Stimulated activated CD4-positive, alpha-beta T cell treated with anti-CD3 and anti-CD28 coated beads, Interleukin-2, amount 100 ng/mL, for 4 hours (primary cell): ENCODE data around the gene GRIFIN.

Source experiments
- DNase-seq: peaks from one replicate; pipeline ENCODE4 v3.0.0-alpha.2; 2020; ENCODE audit warnings: low read depth

The GRIFIN gene

GRCh38 chr7:2476298-2476697 lies at the start of gene GRIFIN:
GRIFIN (minus strand) TSS chr7:2476398; CDS start chr7:2476383, 15 bp downstream.
- no peak for DNase-seq

GRCh38 chr7:2524808-2525657 lies 48.8 kb upstream of the GRIFIN start:
- no peak for DNase-seq

DNA sequence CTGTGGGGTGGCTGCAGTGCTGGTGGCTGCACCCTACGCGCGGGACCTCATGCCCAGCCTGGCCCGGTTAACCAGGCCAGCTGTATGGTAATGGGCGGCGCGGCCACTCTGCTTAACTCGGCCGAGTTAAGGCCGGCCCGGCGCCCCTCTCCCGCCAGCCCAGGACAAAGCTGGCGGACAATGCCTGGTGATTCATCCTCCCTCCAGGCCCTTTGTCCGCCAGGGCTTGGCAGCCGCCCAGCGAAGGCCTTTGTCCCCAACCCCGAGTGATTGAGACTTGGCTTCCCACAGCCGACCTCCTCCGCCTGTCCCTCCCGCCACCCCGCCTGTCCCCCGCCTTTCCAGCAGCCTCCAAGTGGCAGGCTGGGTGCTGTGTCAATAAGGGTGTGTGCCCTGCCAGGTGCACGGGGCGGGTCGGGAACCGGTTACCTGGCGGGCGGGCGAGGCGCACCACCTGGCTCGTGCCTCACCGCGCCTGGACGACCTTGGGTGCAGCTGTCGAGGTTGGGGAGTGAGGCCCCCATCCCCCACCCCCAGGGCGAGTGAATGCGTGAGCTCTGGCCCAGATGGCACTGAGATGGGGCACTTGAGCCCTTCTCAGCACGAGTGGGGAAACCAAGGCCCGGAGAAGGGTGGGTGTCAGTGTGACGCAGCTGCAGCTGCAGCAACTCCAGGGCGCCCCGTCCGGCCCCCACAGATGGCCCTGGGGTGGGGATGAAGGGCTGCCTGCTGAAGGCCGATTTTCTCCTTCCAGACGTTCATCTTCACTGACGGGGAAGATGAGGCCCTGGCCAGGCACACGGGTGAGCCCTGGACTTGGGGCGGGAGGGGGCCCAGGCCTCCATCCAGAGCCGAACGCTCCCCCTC lies 48.0 kb upstream of the GRIFIN start:
- no peak for DNase-seq

DNA sequence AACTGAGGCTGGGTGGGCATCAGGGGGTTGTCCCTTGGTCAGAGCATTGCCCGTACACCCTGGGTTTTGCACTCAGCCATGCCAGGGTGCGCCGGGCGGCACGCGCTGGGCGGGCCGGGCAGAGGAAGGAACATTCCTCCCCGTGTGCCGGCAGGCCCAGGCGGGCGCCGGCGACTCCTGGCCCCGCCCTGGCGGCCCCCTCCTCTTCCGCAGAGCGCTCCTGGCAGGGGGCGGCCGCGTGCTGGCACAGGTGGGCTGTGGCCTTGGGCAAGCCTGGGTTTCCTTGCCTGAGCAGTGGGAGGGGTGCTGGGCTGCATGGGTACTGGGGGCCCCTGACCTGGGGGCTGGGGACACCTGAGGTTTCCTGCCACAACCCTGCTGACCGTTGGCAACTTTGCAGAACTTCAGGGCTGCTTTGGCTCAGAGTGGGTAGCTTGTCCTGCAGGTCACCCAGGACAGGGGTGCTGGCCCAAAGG lies 47.3 kb upstream of the GRIFIN start:
- no peak for DNase-seq

GRCh38 chr7:2522780-2523433 lies 46.7 kb upstream of the GRIFIN start:
- DNase-seq = no peak

DNA sequence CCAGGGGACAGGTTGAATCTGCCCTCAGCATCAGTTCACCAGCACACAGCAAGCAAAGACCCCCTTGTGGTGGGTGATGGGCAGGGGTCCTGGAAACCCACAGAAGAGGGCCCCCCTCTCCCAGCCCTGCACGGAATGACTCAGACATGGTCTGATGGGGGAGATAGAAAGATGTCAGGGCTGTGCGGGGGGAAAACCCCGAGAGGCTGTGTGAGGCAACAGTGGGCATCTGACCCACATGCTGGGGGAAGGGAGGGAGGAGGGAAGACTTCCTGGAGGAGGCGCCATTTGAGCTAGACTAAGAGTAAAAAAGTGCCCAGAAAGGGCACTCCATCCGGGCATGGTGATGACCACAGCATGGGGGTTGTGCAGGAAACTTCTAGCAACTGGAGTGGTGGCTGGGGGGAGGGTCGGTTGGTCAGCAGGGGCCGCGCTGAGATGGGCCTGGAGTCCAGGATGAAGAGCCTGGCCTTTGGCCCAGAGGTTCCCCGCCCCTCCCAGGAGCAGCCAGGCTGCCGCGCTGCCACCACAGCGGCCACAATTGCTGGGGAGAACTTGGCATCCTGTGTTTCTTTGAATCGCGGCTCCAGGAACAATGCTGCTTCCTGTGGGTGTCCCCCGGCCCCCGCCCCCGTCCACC lies 45.9 kb upstream of the GRIFIN start:
- peak; percentile 65 for DNase-seq

GRCh38 chr7:2521341-2521745 lies 45.1 kb upstream of the GRIFIN start:
- DNase-seq = no peak

DNA sequence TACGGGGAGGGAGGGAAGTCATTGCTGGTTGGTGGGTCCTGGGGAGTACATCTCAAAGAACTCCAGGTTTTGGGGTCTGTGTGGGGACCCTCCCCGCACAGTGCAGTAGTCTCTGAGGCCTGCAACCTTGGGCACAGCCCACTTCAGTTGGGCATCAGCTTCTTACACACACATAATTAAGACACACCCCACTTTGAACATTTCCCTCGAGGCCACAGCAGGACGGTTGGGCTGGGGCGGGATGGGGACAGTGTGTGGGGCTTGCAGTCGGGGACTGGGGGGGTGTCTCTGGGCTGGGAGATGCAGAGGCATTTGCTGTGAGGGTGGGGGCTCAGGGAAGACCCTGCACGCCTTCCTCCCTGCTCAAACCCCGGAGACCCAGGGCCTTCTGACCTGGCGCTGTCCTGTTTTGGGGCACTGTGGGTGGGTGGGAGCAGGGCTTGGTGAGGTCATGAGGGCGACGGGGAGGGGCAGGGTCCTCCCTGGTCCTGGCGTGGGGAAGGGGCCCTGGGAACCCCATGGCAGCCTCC lies 44.6 kb upstream of the GRIFIN start:
- no peak for DNase-seq

DNA sequence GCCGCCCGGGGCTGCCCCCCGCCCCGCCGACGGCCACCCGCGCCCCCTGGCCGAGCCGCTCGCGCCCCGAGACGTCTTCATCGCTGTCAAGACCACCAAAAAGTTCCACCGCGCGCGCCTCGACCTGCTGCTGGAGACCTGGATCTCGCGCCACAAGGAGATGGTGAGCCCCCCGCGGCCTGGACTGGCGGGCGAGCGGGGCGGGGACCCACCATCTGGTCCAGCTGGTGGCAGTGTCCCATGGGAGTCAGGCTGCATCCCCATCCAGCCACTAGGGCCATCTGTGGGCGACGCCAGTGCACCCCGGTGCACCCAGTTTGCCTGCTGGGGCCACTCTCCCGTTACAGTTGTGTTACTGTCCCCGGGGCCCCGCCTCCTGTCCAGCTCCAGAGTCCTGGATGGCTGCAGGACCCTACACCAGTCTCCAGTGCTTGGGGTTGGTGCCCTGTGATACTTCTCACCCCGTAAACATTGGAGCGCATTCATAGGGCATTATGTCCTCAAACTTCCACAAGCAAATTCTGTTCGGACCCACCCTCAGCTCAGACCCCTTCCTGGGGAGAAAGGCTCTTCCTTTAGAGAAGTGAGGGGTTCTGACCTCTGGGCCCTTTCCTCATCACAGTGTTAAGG lies 44.0 kb upstream of the GRIFIN start:
- no peak for DNase-seq

DNA sequence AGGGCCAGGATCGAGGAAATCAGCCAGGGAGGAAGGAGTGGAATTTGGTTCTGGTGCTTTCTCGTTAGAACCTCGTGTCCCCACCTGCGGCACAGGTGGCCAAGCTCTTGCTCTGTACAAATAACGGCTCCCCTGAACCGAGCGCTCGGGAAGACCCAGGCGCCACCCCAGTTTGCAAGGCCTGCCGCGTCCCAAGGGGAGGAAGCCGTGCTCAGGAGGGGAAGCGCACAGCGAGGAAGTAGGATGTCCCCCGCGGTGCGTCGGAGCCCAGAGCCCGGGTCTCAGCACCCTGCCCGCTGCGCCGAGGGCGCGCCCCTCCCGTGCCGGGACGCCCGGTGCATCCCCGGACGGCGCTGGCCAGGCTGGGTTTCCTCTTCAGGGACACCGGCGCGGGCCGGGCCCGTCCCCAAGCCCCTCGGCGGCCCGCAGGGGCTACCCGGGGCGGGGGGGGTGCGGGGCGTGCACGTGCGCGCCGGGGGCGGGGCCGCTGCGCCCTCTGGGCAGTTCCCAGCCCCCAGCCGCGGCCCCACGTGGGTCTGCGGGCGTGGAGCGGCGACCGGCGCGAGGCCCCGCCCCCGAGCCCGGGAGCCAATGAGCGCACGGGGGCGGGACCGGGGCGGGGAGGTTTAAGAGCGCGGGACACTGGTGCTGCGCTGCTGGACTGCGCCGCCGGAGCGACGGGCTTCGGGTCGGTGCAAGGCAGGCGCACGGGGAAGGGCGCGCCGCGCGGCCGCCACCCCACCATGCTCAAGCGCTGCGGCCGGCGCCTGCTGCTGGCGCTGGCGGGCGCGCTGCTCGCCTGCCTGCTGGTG lies 43.1 kb upstream of the GRIFIN start, which contains the start of gene LFNG:
LFNG (plus strand) TSS at position 656 of the 812 bp plus-strand sequence; CDS start at position 744, 88 bp downstream.
- DNase-seq = peak; percentile 77

DNA sequence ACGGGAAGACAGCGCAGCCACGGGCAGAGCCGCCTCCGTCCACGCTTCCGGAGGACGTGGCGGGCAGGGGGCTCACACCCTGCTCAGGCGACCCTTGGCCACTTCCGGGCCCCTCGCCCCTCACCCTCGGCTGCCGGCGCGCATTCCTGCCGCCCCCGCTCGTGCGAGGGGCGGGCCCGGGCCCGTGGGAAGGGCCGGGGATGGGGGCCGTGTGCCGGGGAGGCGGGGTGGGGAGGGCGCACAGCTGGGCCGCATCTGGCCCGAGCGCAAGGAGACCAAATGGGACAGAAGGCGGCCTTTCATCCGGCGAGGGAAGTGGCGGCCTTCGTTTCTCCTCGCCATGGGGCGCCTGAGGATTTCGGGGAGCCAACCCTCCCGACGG lies 42.5 kb upstream of the GRIFIN start:
- DNase-seq = no peak

DNA sequence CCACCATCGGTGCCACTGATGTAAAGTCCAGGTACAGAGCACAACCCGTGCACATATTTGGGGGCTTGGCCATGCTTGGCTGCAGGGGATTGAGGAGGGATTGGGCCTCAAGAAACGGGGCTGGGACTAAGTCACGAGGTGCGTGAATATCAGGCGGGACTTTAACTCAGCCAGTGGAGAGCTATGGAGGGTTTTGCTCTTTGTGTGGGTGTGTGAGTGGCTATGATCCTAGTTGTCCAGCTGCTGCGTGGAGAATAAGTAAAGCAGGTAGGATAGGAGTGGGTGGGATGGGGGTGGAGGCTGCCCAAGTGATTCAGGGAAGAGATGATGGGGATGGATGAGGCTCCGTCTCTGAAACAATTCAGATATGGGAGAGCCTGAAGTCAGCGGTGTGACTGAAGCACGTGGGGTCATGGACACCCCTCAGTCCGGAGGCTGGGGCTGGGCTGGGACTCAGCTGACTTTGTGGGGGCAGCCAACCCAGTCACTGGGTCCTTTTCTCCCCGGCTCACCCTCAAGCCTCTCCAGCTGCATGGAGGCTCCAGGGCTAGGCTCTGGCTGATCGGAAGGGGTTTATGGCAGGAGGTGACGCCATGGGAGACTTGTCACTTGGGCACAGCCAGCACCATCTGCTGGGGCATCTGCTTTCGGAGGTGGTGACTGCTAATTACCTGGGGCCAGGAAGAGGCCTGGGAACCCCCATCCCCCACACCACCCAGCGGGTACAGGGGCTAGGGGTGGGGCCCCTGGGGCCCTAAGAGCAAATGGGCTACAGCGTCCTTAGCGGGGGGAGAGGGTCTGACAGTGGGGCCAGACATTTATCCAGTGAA lies 41.7 kb upstream of the GRIFIN start:
- no peak for DNase-seq

- DNase-seq = no peak
Measured at GRCh38 chr7:2517026-2517425, 40.8 kb upstream of the GRIFIN start.

DNA sequence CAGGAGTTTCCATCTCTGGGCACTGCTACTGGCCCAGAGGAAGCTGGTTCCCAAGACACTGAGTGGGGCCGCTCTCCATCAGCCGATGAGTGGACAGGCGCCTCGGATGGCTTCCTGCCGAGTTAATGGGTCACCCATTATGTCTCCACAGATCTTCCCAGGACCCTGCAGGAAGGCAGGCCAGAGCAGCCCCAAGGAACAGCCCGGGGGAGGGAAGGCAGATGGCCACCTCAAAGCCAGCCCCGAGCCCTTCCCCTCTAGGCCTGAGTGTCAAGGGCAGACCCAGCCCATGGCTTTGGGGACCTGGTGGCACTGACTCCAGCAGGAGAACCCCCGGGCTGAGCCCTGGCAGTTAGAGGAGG lies 40.0 kb upstream of the GRIFIN start:
- DNase-seq = no peak

DNA sequence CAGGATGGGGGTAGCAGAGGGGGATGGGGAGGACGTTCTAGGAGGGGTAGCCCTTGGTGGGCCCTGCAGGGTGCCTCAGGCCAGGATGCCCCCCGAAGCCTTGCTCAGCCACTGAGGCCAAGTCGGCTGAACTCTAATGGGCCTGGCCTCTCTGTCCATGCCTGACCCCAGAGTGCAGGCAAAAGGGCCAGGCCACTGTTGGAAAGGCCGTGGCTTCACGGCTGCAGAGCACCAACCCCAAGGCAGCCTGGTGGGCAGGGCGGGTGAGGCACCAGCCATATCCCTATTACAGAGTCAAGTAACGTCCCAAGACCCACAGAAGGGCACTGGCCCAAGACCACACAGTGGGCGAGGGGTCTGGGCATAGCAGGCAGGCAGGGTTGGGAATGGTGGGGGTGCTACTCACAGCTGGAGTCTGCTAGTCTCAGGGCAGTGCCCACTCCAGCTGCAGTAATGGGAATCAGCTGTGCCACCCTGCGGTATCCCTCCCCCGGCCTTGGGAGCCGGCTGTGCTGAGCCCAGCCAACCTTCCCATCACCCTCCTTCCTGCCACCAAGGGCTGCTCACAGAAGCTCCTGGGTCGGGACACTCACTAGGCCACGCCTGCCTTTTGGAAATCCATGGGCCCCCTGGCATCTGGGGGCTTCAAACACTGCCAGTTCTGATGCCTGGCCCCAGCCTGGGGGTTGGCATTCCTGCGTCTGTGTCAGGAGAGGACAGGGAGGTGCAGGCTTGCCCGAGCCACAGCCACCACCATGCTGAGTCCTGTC lies 39.4 kb upstream of the GRIFIN start:
- no peak for DNase-seq

DNA sequence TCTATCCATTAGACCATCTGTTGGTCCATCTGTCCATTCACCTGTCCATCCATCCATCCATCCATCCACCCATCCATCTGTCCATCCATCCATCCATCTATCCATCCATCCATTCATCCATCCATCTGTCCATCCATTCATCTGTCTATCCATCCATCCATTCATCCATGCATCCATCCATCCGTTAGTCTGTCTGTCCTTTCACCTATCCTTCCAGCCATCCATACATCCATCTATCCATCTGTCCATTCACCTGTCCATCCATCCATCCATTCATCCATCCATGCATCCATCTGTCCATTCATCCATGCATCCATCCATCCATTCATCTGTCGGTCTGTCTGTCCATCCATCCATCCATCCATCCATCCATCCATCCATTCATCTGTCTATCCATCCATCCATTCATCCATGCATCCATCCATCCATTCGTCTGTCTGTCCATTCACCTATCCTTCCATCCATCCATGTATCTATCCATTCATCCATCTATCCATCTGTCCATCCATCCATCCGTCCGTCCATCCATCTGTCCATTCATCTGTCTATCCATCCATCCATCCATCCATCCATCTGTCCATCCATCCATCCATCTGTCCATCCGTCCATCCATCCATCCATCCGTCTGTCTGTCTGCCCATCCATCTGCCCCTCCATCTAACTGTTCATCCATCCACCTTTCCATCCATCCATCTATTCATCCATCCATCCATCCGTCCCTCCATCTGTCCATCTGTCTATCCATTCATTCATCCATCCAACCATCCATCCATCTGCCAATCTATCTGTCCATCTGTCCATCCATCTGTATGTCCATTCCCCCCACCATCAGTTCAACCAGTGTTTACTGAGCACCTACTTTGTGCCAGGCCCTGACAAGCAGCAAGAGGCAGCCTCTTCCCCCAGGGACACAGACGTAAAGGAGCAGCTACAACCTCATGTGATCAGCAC lies 38.5 kb upstream of the GRIFIN start:
- no peak for DNase-seq

DNA sequence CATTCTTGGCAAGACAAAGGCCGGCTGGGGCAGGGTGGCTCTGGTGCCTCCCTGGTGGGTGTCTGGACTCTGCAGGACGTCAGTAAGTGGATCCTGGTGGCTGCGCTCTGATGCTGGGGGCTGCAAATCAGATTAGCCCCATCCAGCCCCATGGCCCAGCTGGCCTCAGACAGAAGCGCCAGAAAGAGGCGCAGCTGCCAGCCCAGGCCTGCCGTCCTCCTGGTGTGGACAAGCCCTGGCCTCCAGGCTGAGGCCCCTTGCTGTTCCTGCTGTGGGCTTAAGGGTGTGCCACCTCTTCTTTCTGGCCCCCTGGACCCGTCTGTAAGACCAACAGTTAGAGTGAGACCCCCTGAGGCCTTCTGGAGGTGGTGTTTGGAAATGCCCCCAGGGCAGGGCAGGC lies 37.5 kb upstream of the GRIFIN start:
- DNase-seq = no peak
